A673 (cell line): ENCODE data around the gene SOX6.

Source experiments
- CTCF ChIP-seq: fragments of 300-800, 200-600 bp; sonication (generic); conservative IDR thresholded peaks from 2 replicates; pipeline ENCODE4 v1.5.1; 2017; ENCODE audit warnings: low read depth, mild to moderate bottlenecking, antibody characterized with exemption, low read length, moderate library complexity, mixed read lengths
- EZH2 ChIP-seq: fragments of 200-600 bp; sonication (generic); IDR thresholded peaks from 2 replicates; pipeline ENCODE4 v1.6.1; 2017; ENCODE audit warnings: borderline replicate concordance, low read depth, mild to moderate bottlenecking, mixed read lengths, antibody characterized with exemption, low read length; ENCODE audit not compliant: poor library complexity, severe bottlenecking

DNA sequence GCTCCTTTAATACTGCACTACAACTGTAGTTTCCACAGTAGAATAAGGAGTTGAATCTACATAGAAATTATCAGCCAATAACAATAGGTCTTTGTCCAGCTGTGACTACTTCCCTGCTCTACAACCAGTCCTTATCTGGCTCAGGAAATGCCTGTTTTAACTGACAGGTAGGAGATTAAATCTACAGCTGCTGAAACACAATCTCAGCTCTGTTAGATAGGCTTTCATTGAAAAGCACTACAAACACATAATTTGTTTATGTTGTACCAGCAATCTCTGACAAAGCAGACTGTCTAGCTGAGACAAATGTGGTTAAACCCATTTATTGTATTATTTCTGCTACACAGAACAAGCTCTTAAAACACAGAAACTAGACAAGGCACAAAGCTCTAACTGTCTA is 230.0 kb downstream of the SOX6 start:
- TF ChIP-seq CTCF (no peak), EZH2 (no peak)
